Lung microvascular endothelial cell (primary cell): ENCODE data around the gene IFI27L1. TPM values are rescaled to one million over a fixed set of nuclear protein-coding genes. Genes with fewer than 3 reads are reported as not detected.

Experiments used
- DNase-seq, 2 donors: peaks; one replicate each; pipeline versions ENCODE4 v3.0.0 to v3.0.0-alpha.2; 2010; ENCODE audit warnings: low read depth in 2 of 2
- total RNA-seq: library from RNA; depleted of rRNA; stranded (reverse); fragments of >200 nt; gene quantifications from 2 replicates; pipeline ENCODE4 v1.2.1, GENCODE V29; 2014

IFI27L1 gene
- total RNA-seq, 1 donor from 2014 or later, result 8.3 TPM

DNA sequence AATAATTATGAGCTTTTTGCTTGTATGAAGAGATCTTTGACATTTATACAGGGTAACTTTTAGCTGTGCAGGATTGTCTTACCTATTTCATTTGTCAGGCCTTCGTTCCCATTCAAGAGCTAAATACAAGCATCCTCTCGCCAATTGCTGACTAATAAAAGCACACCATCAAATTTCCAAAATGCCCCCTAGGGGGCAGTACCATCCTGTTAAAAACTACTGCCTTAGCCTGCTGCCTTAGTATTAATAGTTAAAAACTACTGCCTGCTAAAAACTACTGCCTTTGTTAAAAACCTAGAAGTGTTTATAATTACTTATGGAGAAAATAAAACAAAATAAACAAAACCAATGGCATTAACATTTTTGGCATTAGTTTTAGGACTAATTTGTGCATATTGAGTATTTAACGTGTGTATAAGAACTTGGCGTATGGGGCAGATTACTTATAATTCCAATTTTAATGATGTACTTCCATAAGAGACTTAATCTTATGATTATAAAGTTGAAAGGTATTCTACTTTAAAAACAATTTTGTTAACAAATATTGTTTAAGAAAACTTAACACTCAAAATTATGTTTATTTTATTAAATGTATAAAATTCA lies 51.3 kb downstream of the IFI27L1 start:
- peak; percentile 74 to 76 for DNase-seq

DNA sequence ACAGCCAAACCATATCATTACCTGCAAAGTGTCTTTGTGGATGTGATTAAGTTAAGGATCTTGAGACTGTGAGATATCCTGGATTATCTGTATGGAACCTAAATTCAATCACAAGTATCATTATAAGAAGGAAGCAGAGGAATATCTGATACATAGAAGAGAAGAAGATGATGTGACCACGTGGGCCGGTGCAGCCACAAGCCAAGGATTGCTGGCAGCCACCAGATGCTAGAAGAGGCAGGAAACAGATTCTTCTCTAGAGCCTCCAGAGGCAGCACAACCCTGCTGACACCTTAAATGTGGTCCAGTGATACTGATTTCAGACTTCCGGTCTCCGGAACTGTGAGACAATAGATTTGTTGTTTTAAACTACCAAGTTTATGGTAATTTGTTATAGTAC lies 54.4 kb downstream of the IFI27L1 start:
- no peak for DNase-seq

DNA sequence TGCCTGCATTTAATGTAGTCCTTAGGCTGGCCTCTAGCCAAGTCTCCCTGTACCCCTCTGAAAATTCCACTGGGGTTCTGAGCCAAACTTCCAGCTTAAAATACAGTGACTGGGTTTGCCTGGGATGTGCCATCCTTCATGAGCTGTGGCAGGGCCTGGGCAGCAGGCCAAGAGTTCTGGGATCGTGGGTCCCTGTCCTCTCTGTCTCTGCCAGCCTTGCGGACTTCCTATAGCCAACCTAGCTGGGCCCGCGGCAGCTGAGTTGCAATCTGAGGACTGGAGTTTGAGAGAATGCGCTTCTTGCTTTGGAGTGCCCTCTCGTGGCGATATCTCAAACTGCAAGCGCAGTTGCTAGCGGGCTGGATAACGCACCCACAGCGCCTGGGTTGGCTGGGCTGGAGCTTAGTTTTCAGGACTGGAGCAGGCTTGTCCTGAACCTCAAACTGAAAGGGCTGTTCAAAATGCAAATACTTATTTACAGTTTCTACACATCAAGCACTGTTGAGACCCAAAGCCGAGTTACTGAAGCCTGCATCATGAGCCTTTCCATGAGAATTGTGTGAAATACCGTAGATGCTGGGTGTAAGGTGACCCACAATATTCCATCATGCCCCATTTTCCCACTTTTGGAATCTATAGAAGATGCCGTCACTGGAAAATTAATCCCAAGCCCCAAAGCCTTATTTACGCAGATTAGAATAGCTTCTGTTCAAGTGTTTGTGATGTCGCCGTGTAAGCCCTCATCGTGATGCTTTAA lies 55.6 kb downstream of the IFI27L1 start:
- peak; percentile 84 to 87 for DNase-seq

DNA sequence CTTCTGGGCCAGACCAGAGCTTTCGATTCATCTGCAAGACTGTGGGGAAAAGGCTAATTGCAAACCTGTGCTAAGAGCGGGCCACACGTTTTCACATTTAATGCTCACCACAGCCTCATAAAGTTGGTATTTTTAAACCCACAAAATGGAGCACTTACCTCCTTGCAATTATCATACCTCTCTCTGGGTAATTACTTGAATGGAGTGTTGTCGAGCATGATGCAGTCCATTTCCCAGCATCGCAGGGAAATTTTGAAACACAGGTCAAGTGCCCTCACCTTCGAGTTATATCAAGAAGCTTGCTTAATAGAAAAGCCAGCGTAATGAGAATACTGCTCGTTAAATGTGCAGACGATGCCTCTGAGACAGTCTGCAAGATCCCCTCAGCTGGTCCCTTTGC lies 57.1 kb downstream of the IFI27L1 start:
- no peak for DNase-seq

DNA sequence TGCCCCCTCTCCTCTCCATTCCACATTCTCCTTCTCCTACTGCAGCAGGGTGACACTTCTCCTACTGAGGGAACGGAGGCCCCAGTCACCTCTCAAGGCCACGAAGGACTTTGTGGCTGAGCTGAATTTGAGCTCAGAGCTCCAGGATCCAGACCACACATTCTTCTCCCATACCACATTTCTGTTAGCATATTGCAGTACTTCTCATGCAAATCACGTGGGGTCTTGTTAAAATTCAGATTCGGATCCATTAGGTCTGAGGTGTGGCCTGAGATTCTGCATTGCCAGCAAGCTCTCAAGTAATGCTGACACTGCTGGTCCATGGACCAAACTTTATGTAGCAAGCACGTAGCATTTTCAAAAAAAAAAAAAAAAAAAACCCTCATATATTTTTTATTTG lies 57.9 kb downstream of the IFI27L1 start:
- no peak for DNase-seq

DNA sequence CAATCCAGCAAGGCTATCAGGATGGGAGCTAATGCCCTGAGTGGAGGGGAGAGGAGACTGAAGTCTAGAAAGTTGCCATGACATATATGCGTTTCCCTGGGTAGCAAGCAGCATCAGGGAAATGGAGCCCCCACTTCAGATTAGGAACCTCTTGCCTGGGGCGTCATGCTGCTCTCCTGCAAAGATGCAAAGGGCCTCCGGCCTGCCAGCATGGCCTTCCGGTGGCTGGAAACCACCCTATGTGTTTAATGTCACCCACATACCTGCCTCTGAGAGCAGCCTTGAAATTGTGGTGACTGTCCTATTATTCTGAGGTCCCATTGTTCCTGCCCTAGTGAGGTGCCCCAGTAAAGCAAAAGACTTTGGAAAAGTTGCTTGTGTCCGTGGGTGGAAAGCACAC lies 58.3 kb downstream of the IFI27L1 start:
- DNase-seq, result no peak

DNA sequence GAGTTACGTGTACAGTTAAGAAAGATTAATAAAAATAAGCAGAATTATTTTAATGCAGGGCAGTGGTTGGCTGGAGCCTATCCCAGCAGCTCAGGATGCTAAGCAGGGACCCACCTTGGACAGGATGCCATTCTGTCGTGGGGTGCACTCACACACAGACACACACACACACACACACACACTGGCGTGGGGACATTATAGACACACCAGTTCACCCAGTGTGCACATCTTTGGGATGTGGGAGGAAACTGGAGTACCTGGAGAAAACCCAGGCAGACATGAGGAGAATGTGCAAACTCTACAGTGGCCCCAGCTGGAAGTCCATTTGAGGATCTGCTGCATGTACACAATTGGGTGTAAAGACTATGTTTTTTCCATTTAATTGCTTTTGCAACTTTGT lies 61.1 kb downstream of the IFI27L1 start:
- DNase-seq, result no peak

DNA sequence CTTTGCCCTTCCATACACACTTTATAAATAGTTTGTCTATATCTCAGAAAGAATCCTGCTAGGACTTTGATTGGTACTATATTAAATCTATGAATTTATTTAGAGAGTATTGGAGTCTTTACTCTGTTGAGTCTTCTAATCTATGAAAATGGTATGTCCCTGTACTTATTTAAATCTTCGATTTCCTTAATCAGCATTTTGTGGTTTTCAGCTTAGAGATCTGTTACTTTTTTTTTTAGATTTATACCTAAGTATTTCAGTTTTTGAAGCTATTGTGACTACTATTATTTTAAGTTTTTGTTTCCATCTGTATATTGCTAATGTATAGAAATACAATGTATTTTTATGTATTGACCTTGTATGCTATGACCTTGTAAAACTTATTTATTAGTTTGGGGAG lies 61.7 kb downstream of the IFI27L1 start:
- DNase-seq, result no peak

DNA sequence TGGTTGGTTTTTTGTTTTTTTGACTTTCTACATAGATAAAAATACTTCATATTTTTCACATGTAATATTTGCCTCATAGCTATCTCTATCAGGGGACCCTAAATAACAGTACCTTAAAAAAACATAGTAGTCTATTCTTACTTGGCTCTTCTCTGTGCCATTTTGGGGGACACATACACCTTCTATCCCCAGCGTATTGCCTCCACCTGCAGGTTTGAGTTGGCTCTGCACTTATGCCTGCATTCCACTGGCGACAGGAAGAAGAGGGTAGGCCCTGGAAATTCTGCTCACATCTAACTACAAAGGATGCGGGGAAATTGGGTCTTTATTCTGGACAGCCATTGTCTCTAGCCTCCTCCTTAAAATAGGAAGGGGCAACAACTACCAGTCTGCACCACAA lies 62.1 kb downstream of the IFI27L1 start:
- peak in 1 of 2 donors; percentile 34 for DNase-seq

DNA sequence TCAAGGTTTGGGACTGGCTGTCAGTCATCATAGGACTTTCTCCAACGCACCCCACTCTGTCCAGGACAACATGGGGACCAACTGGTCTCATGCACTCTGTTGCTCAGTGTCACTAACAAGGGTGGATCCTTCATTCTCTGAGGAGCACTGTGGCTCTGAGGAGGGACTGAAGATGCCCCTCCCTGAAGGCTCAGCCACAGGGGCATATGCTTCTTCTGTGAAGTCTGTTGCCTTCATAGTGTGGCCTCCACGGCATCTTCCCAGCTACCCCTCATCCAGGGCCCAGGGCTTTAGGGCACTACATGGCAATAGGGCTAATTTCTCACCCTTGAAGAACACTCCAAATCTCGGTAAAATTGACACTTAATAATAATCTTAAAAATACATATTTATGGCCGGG lies 62.6 kb downstream of the IFI27L1 start:
- no peak for DNase-seq

DNA sequence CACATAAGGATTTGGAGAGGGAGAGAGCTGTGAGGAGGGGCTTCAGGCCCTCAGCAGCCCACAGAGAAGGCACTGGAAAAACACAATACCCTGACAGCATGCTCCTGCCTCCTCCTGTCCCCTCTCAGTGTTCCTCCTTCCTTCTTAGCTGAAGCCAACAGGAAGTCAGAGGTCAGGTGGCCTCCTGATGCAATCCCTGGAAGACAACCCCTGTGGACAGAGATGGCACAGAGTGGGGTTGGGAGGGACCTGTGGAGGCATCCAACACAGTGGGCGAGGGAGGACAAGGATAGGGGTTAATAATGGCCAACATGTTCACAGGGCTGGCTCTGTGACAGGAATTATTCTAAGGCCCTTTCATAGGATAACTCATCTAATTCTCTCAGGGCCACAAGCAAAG lies 63.7 kb downstream of the IFI27L1 start:
- no peak for DNase-seq

DNA sequence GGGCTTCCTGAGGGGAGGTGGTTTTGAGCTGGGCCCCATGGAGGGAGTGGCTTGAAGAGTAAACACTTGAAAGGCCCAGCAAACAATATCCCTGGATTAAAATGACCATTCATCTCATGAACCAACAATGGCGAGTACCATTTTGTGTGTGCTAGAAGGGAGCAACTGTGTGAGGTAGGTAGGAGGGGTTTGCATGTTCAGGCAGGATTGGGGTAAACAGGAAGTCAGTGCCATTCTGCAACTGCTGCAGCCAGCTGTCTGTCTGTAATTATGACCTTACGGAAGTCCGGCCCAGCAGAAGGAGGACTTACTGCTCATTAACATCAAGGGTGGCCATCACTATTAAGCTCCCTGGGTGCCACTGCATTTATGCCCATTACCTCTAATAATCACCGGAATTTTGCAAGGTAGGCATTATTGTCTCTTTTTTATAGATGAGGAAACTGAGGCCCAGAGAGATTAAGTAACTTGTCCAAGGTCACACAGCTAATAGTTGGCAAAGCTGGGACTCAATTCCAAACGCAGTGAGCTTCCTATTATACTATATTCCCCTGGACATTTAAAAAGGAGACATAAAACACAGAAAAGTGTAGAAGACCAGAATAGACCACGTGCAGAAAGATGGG lies 64.9 kb downstream of the IFI27L1 start:
- DNase-seq, result no peak

Other genes with a start within 250 kb of the IFI27L1 start
- not detected in 2 replicates for gene FAM181A, start 154.0 kb upstream of the IFI27L1 start, total RNA-seq
- gene ASB2, start 104.7 kb upstream of the IFI27L1 start, total RNA-seq, result not detected in 2 replicates
- not detected in 2 replicates for gene CCDC197, start 84.0 kb upstream of the IFI27L1 start, total RNA-seq
- gene OTUB2, start 55.0 kb upstream of the IFI27L1 start, total RNA-seq, result 0.40 and 0.44 TPM in 2 replicates
- gene DDX24, start 108 bp upstream of the IFI27L1 start, total RNA-seq, result 53.8 and 79.8 TPM in 2 replicates
- gene IFI27, start 29.4 kb downstream of the IFI27L1 start, total RNA-seq, result 7.9 and 78.0 TPM in 2 replicates
- 9.3 and 15.0 TPM in 2 replicates for gene IFI27L2, start 48.3 kb downstream of the IFI27L1 start, total RNA-seq
- gene PPP4R4, start 93.0 kb downstream of the IFI27L1 start, total RNA-seq, result under 0.01 TPM in 1 of 2 replicates, not detected in the other
- gene SERPINA10, start 212.0 kb downstream of the IFI27L1 start, total RNA-seq, result not detected in 2 replicates
- gene SERPINA6, start 242.0 kb downstream of the IFI27L1 start, total RNA-seq, result not detected in 2 replicates